ENCODE results near the gene HPS4.

Gene HPS4

DNA sequence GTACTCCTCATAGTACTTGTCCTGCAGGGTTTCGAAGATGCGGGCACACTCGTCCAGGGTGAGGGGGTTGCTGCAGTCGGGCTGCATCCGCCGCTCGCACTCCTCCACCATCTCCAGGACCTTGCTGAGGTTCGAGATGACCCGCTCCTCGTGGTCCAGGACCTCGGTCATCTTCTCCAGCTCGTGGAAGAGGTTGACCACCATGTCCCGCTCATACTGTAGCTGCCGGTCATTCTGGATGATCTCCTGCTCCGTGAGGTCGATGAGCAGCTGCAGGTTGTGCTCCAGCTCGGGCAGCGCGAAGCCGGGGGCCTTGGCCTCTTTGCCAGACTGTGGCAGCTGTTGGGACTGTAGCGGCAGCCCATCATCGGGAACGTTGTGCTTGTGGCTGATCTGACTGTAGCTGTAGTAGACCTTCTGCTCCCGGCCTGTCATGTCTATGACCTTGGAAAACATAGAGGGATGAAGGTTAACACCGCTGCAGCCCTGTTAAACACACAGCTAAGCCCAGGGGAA is 15.7 kb upstream of the HPS4 start:
- DNase-seq (ENCODE audit: low read depth in 2 of 2, low spot score in 1 of 2): no peak

DNA sequence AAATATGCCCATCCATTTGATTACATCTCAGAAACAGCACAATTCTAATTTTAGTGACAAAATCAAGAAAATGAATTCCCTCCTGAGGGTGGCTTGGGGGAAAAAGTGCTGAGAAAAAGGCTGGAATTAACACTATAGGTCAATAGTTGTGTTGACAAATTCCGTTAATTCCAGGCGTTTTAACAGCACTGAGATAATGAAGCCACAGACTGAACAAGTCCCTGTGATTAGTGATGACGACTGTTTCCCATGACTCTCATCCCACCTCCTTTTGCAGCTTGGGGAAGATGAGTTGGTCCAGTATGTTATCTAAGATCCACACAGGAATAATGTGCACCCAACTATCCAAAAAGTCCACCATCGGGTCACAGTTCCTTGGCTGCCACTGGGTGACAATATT is 12.9 kb upstream of the HPS4 start:
- no peak for DNase-seq (ENCODE audit: low read depth in 2 of 2, low spot score in 1 of 2)

DNA sequence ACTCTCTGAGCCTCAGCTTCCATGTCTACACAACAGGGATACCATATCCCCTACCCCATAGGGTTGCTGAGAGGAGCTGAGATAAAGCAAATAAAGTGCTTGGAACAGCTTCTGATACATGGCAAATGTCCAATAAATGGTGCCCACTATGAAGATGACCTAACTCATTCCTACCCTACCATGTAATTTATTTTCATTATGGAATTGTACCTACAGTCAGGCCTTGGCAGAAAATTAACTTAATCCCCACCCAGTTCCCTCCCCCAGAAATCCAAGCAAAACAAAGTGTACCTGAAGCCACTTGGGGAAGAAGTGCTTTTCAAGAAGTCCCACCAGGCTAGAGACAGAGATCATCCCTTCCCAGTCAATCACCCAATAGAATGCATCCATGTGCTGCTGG is 10.9 kb upstream of the HPS4 start:
- DNase-seq (ENCODE audit: low read depth in 2 of 2, low spot score in 1 of 2): no peak

DNA sequence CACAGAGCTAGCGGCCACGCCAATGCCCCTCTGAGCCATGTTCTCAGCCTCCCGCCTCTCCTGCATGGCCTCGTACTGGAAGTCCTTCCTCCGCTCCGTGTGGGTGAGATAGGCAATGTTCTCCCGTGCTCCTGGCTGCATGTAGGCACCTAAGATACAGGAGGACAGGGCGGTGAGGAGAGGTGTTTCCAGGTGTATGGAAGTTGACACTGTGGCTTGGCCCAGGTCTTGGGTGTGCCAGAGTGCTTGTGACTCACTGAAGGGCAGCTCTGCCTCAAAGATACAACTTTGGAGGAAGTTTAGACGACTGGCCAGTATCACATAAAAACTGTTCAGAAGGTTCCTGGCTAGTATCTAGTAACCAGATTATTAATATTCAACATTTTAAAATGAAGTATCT is 8.6 kb upstream of the HPS4 start:
- DNase-seq (ENCODE audit: low read depth in 2 of 2, low spot score in 1 of 2): no peak

- no peak for DNase-seq (ENCODE audit: low read depth in 2 of 2, low spot score in 1 of 2)
Measured at GRCh38 chr22:26489447-26490036, 6.0 kb upstream of the HPS4 start.

DNA sequence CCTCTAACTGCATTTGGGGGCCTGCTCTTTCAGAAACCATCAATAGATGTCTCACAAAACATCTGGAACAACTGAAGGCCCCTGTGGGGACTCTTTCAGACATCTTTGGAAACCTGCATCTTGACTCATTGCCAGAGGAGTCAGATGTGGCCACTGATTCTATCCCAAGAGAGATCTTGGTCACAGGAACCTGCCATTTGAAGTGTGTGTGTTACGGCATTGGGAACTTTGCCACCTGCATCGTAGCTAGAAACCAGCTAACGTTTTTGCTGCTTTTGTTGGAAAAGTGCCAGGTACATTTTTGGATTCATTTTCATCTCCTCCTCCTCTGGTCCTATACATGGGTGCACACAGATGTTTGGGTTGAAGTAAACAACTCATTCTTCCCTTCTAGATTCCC is 4.4 kb upstream of the HPS4 start:
- DNase-seq (ENCODE audit: low read depth in 2 of 2, low spot score in 1 of 2): no peak

DNA sequence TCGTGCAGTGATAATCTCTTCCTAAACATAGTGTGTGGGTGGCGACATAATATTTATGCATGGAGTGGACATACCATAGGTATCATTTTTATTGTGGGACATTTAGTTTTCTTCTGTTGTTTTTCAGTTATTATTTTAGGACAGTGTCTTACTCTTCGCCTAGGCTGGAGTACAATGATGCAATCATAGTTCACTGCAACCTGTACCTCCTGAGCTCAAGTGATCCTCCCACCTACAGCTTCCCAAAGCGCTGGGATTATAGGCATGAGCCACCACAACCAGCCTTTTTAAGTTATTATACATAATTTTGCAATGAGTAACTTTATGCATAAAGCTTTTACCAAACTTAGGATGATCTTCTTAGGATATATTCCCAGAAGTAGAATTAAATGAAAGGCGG is 2.8 kb upstream of the HPS4 start:
- no peak for DNase-seq (ENCODE audit: low read depth in 2 of 2, low spot score in 1 of 2)

DNA sequence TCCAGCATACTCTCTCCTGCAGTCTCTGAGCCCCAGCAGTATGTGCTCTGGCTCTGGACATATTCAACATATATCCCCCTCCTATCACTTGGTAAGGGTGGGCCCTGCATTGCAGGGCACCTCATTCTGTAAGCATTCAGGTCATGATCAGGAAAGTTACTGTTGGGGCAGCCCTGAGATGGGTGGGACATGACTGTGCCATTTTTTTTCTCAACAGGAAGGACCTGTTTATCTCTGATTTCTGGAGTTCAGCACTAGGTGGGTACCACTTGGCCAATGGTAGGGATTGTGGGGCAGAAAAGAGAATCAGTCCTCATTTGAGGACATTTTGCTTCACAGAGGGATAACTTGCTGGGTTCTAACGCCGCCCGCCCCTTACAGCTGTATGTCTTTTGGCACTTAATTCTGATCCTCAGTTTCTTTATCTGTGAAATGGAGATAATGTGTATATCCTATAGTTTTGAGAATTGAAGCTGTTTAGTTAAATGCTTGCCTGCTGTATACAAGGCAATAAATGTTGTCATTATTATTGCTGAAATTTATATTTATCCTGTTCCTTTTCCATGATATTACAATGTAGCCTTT is 2.3 kb upstream of the HPS4 start:
- no peak for DNase-seq (ENCODE audit: low read depth in 2 of 2, low spot score in 1 of 2)

GRCh38 chr22:26485013-26485412 is 1.4 kb upstream of the HPS4 start:
- DNase-seq (ENCODE audit: low read depth in 2 of 2, low spot score in 1 of 2): no peak

- no peak for DNase-seq (ENCODE audit: low read depth in 2 of 2, low spot score in 1 of 2)
Measured at GRCh38 chr22:26484360-26484706, 750 bp upstream of the HPS4 start.

DNA sequence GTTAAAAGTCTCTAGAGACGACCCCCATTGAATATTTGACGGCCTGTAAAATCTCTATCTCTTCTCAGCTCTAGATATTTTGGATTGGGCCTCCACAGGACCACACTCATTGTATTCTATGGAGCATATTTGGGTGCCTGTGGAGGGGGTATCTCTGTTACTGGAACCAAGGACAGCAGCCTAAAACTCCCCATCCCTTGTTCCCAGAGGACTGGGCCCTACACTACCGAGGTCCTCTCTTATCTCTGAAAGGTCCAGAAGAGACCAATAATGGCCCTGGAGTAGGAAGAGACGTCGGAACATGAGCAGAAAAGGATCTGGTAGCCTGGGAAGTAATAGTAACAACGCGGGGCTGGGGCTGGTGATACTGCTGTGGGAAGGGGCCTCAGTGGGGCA is 542 bp downstream of the HPS4 start:
- no peak for DNase-seq (ENCODE audit: low read depth in 2 of 2, low spot score in 1 of 2)

DNA sequence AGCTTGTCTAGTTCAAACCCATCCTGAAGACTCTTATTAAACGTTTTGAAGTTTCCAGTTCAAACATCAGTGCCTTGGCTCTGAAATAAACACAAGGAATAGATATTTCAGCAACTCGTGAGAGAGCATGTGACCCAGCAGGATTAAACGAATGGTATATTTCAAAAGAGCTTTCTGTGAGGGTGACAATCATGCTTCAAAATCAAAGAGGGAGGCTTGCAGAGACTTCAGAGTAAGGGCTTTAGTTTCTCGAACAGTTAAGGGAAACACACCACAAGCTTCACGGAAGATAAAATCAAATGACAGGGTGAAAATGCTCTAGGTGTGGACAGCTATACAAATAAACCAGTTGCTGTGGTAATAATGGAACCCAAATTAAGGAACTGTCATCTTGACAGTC is 1.4 kb downstream of the HPS4 start:
- no peak for DNase-seq (ENCODE audit: low read depth in 2 of 2, low spot score in 1 of 2)

DNA sequence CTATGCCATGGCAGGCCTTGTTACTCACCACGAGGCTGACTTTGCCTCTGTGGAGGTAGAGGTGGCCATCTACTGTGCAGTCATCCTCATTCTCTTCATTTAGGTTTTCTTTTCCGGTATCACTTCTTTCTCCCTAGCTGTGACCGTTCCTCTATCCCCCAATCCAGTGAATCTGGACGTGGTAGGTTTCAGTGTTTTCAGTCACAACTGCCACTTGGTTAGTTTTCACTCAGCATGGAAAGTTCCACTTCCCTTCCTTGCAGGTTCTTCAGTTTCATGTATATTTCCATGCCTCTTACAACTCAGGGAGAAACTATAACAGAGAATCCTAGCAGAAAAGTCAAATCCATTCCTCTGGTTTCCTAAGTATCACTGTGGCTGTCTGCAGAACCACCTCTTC is 1.9 kb downstream of the HPS4 start:
- no peak for DNase-seq (ENCODE audit: low read depth in 2 of 2, low spot score in 1 of 2)

- DNase-seq (ENCODE audit: low read depth in 2 of 2, low spot score in 1 of 2): no peak
Measured at GRCh38 chr22:26481112-26481693, 2.4 kb downstream of the HPS4 start.

- DNase-seq (ENCODE audit: low read depth in 2 of 2, low spot score in 1 of 2): no peak
Measured at GRCh38 chr22:26480611-26480932, 3.0 kb downstream of the HPS4 start.

DNA sequence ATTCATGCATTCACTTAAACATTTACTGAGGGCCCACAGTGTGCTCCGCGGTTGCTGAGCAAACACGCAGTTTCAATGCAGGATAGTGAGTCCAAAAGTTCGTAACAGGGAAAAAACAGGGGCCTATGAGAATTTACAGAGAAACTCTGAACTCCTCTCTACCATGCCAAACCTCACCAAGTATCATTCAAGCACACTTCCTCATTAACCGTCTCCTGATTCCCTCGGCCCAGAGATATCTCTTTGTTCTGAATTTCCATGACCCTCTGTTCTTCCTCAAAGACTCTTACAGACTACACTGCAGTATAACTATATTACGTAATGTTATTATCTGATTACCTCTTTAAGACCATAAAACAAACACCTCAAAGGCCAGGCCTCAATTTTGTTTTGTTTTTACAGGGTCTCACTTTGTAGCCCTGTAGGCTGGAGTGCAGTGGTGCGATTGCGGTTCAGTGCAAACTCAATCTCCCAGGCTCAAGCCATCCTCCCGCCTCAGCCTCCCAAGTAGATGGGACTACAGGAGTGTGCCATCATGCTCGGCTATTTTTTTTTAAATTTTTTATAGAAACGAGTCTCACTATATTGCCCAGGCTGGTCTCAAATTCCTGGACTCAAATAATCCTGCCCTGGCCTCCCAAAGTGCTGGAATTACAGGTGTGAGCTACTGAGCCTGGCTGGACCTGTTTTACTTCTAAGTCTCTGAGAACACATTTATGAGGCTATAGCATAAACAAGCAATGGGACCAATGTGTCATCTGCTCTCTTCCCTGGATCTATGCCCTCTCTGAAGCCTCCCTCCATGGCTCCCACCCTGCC is 3.6 kb downstream of the HPS4 start:
- no peak for DNase-seq (ENCODE audit: low read depth in 2 of 2, low spot score in 1 of 2)

- no peak for DNase-seq (ENCODE audit: low read depth in 2 of 2, low spot score in 1 of 2)
Measured at GRCh38 chr22:26479043-26479791, 4.4 kb downstream of the HPS4 start.

GRCh38 chr22:26477341-26477731 is 6.2 kb downstream of the HPS4 start:
- no peak for DNase-seq (ENCODE audit: low read depth in 2 of 2, low spot score in 1 of 2)

GRCh38 chr22:26476705-26477340 is 6.8 kb downstream of the HPS4 start:
- DNase-seq (ENCODE audit: low read depth in 2 of 2, low spot score in 1 of 2): no peak

DNA sequence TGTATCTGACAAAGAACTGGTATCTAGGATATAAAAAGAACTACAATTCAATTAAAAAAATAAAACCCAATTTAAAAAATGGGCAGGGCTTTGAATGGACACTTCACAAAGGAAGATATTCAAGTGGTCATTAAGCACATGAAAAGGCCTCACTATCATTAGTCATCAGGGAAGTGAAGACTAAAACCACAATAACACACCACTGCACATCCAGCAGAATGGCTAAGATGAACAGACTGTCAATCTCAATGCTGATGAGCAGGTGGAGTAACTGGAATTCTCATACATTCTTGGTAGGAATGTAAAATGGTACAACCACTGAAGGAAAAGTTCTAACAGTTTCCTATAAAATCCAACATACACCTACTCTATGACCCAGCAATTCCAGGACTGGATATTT is 8.9 kb downstream of the HPS4 start:
- no peak for DNase-seq (ENCODE audit: low read depth in 2 of 2, low spot score in 1 of 2)

GRCh38 chr22:26471522-26471921 is 12.1 kb downstream of the HPS4 start:
- DNase-seq (ENCODE audit: low read depth in 2 of 2, low spot score in 1 of 2): no peak

All from stimulated activated CD8-positive, alpha-beta memory T cell treated with anti-CD3 and anti-CD28 coated beads, Interleukin-4, amount 100 ng/mL, for 4 hours (primary cell).